ENCODE results near the gene DAB1. TPM values are rescaled to one million over a fixed set of nuclear protein-coding genes. Genes with fewer than 3 reads are reported as not detected.

DAB1 gene
- total RNA-seq, 6 donors from 2014 or later = 0.15 to 0.20 TPM; not detected in 4

GRCh38 chr1:57124170-57124569, 299.7 kb downstream of the DAB1 start:
- Histone ChIP-seq H3K36me3 (no peaks in the 10 kb centered on the region), H3K4me3 (no peak overlapping the region), H3K4me1 (no peaks in the 10 kb centered on the region), H3K27ac (no peak overlapping the region), H3K9me3 (no peaks in the 10 kb centered on the region), H3K27me3 (no peaks in the 10 kb centered on the region)
- 86 to 88% methylated on average over 2 of the region's 2 CpGs for WGBS, 2 donors
- TF ChIP-seq EP300 (IDR thresholded peaks at IDR 0.05) (no peak), POLR2A (IDR thresholded peaks at IDR 0.05) (no peak)
- DNase-seq (no peak), ATAC-seq (ENCODE audit: low FRiP score in 2 of 2) (no peak)

GRCh38 chr1:57122031-57122430, 301.8 kb downstream of the DAB1 start:
- Histone ChIP-seq H3K9me3 (no peaks in the 10 kb centered on the region), H3K27me3 (no peaks in the 10 kb centered on the region), H3K4me3 (no peak overlapping the region), H3K27ac (no peak overlapping the region), H3K36me3 (no peaks in the 10 kb centered on the region), H3K4me1 (no peaks in the 10 kb centered on the region)
- TF ChIP-seq POLR2A (IDR thresholded peaks at IDR 0.05) (no peak), CTCF (IDR thresholded peaks at IDR 0.05) (no peak), POLR2AphosphoS5 (IDR thresholded peaks at IDR 0.05) (no peak), EP300 (IDR thresholded peaks at IDR 0.05) (no peak)
- DNase-seq = no peak
- WGBS, 2 donors = 78 to 83% methylated on average over 2 of the region's 2 CpGs
- no peak for ATAC-seq (ENCODE audit: low FRiP score in 2 of 2)

- ATAC-seq (ENCODE audit: low FRiP score in 2 of 2) (no peak), DNase-seq (no peak)
- Histone ChIP-seq H3K27me3 (no peaks in the 10 kb centered on the region), H3K36me3 (no peaks in the 10 kb centered on the region), H3K9me3 (no peaks in the 10 kb centered on the region), H3K4me1 (no peaks in the 10 kb centered on the region), H3K27ac (no peak overlapping the region), H3K4me3 (no peak overlapping the region)
- no peak for TF ChIP-seq POLR2AphosphoS5 (IDR thresholded peaks at IDR 0.05)
- TF ChIP-seq CTCF (IDR thresholded peaks at IDR 0.05) = no peak
- TF ChIP-seq POLR2A (IDR thresholded peaks at IDR 0.05) = no peak
- TF ChIP-seq EP300 (IDR thresholded peaks at IDR 0.05) = no peak
- 33 to 45% methylated on average over 4 of the region's 4 CpGs for WGBS, 2 donors
Observed at GRCh38 chr1:57118948-57119603, 304.8 kb downstream of the DAB1 start.

- ATAC-seq (ENCODE audit: low FRiP score in 2 of 2) = no peak
Observed at GRCh38 chr1:57117753-57118152, 306.1 kb downstream of the DAB1 start.

GRCh38 chr1:57116871-57117270, 307.0 kb downstream of the DAB1 start:
- no peaks in the 10 kb centered on the region for H3K4me1 ChIP-seq
- 78 to 91% methylated on average over 4 of the region's 4 CpGs for whole genome bisulfite sequencing, 2 donors
- H3K9me3 ChIP-seq = no peaks in the 10 kb centered on the region
- no peaks in the 10 kb centered on the region for H3K27me3 ChIP-seq
- DNase-seq = no peak
- H3K27ac ChIP-seq = no peak overlapping the region
- ATAC-seq (ENCODE audit: low FRiP score in 2 of 2) = no peak
- no peak for TF ChIP-seq CTCF (IDR thresholded peaks at IDR 0.05)
- TF ChIP-seq EP300 (IDR thresholded peaks at IDR 0.05) = no peak
- TF ChIP-seq POLR2A (IDR thresholded peaks at IDR 0.05) = no peak
- TF ChIP-seq POLR2AphosphoS5 (IDR thresholded peaks at IDR 0.05) = no peak
- H3K36me3 ChIP-seq = no peaks in the 10 kb centered on the region
- no peak overlapping the region for H3K4me3 ChIP-seq

More at GRCh38 chr1:57117753-57118152, 306.1 kb downstream of the DAB1 start:
- no peak for DNase-seq
- no peak for TF ChIP-seq POLR2AphosphoS5 (IDR thresholded peaks at IDR 0.05)
- TF ChIP-seq EP300 (IDR thresholded peaks at IDR 0.05) = no peak
- no peak for TF ChIP-seq CTCF (IDR thresholded peaks at IDR 0.05)
- no peak for TF ChIP-seq POLR2A (IDR thresholded peaks at IDR 0.05)
- WGBS, 2 donors = 47 to 86% methylated on average over 1 of the region's 1 CpG
- Histone ChIP-seq H3K4me3 (no peak overlapping the region), H3K9me3 (no peaks in the 10 kb centered on the region), H3K27ac (no peak overlapping the region), H3K4me1 (no peaks in the 10 kb centered on the region), H3K36me3 (no peaks in the 10 kb centered on the region), H3K27me3 (no peaks in the 10 kb centered on the region)

All from upper lobe of left lung (tissue), 6 donors.